ENCODE data around the gene INSIG2.

GRCh38 chr2:118090387-118091139 lies 2.3 kb downstream of the INSIG2 start:
- no peak for TF ChIP-seq POLR2A (IDR thresholded peaks at IDR 0.05; ENCODE audit: low read depth, low read length)
- TF ChIP-seq ELK1 (IDR thresholded peaks at IDR 0.05; ENCODE audit: borderline replicate concordance, low read depth, low read length): no peak
- TF ChIP-seq USF2 (IDR thresholded peaks at IDR 0.05; ENCODE audit: low read depth, low read length): no peak
- TF ChIP-seq MAFK (IDR thresholded peaks at IDR 0.05; ENCODE audit: low read depth, low read length): peak; percentile 79
- TF ChIP-seq RFX5 (IDR thresholded peaks at IDR 0.05; ENCODE audit: low read depth, low read length): no peak
- TF ChIP-seq RAD21 (IDR thresholded peaks at IDR 0.05; ENCODE audit: low read length): no peak
- TF ChIP-seq CTCF (conservative IDR thresholded peaks at IDR 0.05; ENCODE audit: low read depth, low read length): no peak
- no peak for TF ChIP-seq SMC3 (IDR thresholded peaks at IDR 0.05; ENCODE audit: low read depth, low read length)
- no peak for TF ChIP-seq RCOR1 (IDR thresholded peaks at IDR 0.05; ENCODE audit: insufficient replicate concordance, low read length)
- no peak for TF ChIP-seq CHD1 (IDR thresholded peaks at IDR 0.05; ENCODE audit: low read depth, low read length)
